Esophagus mucosa (tissue), 1 donor: ENCODE measurements around the gene PLAAT5. TPM values are rescaled to one million over a fixed set of nuclear protein-coding genes. Genes with fewer than 3 reads are reported as not detected.
A peak's percentile ranks its signal among the peaks of the same experiment; 100 is the strongest.
"Not testable (repeated sequence)": the region's sequence is repeated elsewhere in the genome, so short reads cannot be mapped to it uniquely, and the experiment has no call there.

Experiments used
- ATAC-seq: fragments of 200-7000 bp; cut with Tn5 transposase; one replicate; pipeline ENCODE4 v1.9.1; 2020
- total RNA-seq: library from RNA; stranded (reverse); gene quantifications from one replicate; pipeline ENCODE4 v1.2.4, GENCODE V29; 2023
- donor health status: DM: yes; HTN: yes; CAD: no.

The PLAAT5 gene, protein sequence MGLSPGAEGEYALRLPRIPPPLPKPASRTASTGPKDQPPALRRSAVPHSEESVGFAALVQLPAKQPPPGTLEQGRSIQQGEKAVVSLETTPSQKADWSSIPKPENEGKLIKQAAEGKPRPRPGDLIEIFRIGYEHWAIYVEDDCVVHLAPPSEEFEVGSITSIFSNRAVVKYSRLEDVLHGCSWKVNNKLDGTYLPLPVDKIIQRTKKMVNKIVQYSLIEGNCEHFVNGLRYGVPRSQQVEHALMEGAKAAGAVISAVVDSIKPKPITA
- 0.16 TPM for total RNA-seq

DNA sequence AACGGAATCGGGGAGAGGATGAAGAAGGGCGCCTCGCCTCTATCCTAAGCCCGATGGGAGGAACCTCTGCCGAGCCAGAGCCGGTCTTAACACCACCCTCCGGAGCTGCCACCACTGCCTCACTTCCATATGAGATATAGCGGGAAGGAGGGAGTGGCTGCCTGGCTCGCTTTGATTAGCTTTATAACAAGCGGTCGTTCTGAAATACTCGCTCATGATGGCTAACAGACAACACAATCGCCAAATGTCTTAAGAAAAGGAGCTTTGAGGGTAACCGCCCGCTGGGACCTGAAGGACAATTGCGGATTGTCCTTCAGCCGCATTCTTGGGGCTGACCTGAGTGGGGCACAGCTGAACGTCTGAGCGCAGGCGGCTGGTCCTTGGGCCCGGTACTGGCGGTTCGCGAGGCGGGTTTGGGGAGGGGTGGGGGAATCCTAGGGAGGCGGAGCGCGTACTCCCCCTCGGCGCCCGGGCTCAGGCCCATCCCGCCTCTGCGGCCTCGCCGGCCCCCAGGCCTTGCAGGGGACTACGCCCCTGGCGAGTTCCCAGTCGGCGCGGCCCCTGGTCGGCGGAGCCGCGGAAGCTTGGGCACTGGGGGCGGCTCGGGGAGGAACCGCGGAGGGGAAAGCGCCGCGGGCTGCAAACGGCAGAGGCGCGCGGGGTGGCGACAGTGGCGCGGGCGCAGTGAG, at the start of gene PLAAT5:
TSS of gene PLAAT5 (minus strand) at position 617 of the 689 bp plus-strand sequence. CDS start at position 484, 133 bp downstream.
- peak; percentile 32 for ATAC-seq

DNA sequence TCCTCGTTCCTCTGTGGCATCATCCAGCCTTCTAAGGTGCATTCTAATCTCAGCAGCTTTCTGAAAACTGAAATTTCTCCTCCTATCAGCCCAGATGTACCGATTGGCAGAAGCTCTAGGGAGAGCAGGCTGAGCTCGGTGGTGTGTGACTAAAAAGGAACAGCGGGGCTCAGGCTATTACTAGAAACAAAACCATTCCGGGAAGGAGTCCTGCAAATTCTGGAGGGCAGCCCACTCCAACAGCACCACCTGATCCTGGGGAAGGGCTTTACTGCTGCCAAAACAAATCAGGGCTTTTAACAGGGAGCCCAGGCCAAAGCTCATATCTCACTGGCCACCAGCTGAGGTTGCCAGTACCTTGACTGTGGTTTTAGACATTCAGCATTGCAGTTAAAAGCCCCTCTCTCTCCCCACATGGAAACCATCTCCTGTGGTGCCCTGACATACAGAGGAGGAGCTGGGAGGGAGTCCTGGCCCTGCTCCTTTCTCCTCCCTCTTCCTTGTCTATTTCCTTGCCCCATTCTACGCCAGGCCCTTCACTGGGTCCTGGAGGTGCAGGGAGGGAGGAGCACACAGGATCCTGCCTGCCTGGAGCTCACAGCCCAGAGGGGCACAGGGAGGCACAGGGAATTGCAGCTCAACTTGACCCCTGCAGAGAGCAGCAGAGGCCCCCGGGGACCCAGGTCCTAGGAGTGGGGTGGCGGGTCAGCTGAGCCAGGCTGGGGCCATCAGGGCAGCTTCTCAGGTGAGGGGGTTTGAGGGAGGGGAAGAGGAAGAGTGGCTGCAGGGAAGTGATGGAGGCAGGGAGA, 46.5 kb upstream of the PLAAT5 start:
- ATAC-seq = peak; percentile 54

DNA sequence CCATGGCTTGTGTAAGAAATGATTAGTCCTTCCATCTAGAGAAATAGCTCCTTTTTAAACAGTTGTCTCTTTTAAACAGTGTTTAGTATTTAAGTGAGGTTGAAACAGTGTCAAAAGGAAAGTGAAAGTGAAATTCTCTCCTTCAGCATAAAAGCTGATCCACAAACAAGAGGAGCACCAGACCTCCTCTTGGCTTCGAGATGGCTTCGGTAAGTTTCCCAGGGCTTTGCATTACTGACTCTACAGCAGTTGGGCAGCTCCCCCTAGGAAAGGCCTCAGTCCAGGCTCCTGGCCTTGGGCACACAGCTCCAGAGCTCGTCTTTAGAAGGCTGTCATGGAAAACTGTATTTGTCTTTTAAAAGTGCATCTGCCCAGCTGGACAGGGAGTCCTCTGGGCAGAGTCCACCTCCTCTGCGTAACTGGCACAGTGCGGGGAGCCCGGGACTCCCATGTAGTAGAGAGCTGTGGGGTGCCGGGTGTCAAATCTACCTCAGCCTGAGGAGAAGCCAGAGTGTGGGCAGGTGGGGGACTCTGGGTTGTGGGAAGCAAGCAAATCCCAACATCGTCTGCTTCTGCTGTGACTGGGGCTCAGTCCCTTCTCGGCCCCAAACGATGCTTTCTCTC, 45.8 kb upstream of the PLAAT5 start, which contains the start of gene PLAAT4:
TSS of gene PLAAT4 (plus strand) at position 140 of the 624 bp plus-strand sequence. CDS start at position 201, 61 bp downstream.
- ATAC-seq = peak; percentile 38

DNA sequence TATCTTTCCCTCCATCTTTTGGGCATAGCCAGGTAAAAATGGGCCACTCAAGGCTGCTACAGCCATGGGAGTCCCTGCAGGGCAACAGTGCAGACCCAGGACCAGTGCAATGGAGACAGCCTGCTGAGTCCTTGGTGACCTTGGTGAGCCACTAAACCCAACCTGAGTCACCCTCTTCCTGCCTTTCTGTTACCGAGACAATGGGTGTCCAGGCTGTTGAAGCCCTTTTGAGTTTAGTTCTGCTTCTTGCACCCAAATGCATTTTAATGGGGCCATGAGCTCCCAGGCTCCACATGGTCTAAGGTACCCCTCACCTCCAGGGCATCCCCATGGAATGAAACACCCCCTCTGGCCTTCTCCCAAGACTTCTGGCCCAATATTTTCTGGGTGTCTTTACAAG, 44.8 kb upstream of the PLAAT5 start:
- ATAC-seq = no peak

DNA sequence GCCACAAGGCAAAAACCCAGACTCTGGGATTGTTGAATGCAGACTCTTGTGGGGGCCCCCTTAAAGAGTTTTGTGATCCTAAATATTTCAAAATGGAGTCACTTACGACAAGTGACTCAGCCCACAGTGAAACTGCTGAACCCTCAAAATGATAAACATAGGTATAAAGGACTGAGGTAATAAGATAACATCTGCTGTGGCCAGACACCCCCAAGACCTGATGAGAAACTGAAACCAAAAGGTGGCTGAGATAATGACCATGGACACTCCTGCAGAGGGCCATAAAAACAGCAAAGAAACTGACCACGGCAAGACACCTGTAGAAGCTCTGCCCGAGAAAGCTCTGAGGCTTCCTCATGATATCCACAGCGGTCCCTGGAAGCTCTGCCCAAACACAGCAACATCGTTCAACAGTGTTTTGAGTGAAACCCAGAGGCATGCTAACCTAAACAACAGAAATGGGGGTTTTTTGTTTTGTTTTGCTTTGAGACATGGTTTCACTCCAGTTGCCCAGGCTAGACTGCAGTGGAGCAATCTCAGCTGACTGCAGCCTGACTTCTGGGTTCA, 44.0 kb upstream of the PLAAT5 start:
- ATAC-seq = no peak

DNA sequence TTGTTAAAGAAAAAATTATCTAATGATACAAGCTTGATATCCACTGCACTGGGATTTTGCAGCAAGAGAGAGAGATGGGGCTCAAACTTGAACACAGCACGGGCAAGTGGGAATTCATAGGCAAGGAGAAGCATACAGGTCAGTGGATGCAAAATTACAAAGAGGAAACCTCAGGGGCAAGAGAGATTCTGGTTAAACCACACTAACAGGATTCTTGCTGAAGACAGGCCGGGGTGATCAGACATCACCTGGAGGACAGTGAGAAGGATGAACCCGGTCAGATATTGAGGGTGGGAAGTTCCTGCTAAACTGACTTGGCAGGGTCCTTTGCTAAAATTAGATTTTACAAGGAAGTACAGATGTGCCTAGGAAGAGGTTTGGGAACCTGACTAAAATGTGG, 43.1 kb upstream of the PLAAT5 start:
- ATAC-seq = no peak

DNA sequence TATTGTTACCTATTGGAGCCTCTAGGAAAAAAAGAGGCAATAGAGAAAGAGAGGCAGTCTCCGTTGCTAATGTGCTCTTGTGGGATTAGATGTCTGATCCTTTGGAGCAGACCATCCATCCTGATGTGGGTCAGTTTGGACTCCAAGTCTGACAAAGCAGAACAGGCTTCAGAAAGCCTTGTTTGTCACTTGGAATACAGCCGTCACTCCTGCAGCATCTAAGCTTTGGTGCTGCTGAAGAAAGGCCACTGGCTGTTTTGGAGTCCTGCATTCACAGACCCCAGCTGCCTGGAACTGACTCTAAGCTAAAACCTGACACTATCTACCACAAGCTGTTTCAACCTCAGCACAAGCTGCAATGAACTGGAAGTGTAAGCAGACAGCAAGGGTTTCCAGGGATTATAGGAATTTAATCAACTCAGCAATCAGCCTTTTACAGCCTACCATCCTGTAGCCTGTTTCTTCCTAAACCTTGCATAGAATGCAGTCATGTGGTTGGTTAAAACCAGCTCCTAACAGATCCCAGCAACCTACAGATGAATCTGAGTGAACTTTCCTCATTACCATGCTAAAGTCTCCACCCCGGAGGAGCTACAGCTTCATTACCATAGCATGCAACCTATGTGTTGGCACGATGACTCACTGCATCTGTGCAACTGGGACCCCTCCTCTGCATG, 42.0 kb upstream of the PLAAT5 start:
- no peak for ATAC-seq

DNA sequence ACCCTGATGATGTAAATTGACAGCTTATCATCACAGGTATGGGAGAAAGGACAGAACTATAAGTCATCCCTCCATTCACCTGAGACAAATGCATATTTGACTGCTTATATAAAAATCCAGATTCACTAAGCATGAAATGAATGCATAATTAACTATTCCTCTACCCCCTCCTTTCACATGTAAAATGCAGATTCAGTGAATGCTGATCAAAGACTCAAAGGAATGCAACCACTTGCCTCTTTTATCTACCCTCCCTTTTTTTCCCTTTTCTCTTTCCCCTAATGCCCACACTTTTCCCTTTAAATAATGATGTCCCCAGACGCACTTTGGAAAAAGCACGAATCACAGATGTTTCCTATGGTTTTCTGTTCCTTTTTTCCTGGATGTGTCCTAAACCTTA, 41.1 kb upstream of the PLAAT5 start:
- no peak for ATAC-seq

DNA sequence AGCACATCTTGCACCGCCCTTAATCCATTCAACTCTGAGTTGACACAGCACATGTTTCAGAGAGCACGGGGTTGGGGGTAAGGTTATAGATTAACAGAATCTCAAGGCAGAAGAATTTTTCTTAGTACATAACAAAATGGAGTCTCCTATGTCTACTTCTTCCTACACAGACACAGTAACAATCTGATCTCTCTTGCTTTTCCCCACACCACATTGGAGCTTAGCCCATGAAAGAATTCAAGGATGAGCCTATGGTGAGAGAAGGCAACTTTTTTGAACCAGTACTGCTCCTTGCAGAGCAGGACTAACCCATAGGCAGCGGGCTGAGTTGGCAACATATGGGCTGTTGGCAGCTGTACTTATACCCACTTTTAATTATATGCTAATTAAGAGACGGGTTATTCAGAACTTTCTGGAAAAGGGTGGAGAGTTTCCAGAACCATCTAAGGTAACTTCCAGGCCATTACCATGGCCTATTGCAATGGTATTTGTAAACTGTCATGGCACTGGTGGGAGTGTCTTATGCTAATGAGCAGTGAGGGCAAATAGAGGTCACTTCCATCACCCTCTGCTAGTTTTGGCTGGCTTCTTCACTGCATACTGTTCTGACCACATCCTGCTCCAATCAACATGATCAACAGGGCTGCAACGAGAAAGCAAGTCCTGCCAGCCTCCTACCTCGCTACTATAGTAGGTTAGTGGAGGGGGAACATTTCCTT, 40.3 kb upstream of the PLAAT5 start:
- peak; percentile 94 for ATAC-seq

DNA sequence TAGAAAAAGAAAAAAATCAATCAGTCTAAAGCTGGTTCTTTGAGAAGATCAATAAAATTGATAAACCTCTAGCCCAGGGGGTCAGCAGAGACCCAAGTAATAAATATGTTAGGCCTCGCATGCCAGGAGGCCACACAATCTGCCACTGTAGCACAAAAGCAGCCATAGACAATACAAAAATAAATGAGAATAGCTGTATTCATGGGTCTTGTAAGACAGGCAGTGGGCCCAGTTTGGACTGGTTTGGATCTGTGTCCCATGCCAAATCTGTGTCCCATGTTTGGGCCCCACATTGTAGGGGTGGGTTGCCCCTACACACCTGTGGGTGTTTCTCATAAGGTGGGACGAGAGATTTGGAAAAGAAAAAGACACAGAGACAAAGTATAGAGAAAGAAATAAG, 39.1 kb upstream of the PLAAT5 start:
- no peak for ATAC-seq

DNA sequence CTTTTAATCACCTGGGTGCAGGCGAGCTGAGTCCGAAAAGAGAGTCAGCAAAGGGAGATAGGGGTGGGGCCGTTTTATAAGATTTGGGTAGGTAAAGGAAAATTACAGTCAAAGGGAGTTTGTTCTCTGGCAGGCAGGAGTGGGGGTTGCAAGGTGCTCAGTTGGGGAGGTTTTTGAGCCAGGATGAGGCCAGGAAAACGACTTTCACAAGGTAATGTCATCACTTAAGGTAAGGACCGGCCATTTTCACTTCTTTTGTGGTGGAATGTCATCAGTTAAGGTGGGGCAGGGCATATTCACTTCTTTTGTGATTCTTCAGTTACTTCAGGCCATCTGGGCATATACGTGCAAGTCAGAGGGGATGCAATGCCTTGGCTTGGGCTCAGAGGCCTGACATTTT, 38.4 kb upstream of the PLAAT5 start:
- ATAC-seq = not testable (repeated sequence)

DNA sequence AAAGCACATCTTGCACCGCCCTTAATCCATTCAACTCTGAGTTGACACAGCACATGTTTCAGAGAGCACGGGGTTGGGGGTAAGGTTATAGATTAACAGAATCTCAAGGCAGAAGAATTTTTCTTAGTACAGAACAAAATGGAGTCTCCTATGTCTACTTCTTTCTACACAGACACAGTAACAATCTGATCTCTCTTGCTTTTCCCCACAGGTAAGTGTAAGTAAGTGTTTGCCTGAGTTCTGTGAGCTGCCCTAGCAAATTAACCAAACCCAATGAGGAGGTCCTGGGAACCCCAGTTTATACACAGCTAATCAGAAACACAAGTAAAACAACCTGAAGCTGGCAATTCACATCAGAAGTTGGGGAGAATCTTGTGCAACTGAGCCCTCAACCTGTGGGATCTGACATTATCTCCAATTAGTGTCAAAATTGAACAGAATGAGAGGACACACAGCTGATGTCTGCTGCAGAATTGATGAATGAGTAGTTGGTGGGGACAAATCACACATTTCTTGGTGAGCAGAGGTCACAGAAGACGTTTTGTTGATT, 37.8 kb upstream of the PLAAT5 start:
- not testable (repeated sequence) for ATAC-seq

DNA sequence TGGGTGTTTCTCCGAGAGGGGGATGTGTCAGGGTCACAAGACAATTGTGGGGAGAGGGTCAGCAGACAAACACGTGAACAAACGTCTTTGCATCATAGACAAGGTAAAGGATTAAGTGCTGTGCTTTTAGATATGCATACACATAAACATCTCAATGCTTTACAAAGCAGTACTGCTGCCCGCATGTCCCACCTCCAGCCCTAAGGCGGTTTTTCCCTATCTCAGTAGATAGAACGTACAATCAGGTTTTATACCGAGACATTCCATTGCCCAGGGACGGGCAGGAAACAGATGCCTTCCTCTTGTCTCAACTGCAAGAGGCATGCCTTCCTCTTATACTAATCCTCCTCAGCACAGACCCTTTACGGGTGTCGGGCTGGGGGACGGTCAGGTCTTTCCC, 37.2 kb upstream of the PLAAT5 start:
- not testable (repeated sequence) for ATAC-seq

DNA sequence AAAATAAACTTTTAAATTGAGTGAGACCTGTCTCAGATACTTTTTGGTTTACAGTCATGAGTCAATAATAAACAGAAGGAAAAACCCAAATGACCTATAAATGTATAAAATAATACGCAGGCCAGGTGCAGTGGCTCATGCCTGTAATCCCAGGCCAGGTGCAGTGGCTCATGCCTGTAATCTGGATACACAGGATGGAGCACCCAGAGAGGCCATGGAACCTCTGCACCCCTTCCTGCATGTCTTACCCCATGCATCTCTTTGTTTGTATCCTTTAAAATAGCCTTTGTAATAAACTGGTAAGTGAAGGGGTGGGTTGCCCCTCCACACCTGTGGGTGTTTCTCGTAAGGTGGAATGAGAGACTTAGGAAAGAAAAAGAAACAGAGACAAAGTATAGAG, 36.7 kb upstream of the PLAAT5 start:
- no peak for ATAC-seq

DNA sequence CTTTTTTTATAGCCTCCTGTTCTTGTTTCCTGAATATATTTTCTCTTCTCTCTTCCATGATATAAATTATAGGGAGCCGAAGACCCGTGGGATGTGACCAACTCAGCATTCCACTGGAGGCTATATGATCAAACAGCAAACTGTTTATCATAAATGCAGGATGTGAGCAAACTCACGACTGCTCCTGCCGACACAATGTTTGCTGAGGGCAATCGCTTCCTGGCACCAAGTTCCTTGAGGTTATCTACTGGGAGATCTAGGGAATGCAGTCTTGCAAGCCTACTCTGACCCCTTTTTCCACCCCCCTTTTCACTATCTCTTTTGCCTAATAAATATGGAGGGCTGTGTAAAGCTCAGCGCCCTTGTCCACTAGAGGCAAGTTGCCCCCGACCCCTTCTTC, 32.2 kb upstream of the PLAAT5 start:
- no peak for ATAC-seq

DNA sequence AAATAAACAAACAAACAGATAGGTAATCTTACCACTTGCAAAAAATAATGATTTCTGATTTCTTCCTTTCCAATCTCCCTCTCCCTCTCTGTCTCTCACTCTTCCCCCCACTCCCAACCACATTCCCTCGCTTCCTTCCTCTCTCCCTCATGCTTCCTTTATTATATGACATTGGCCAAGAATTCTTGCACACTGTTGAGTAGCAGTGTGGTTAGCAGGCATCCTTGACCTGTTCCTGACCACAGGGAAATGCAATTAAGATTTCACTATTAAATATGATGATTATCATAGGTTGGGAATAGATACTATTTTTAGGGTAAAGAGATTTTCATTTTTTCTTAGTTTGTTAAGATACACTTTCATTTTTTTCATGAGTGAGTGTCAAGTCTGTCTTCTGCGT, 30.9 kb upstream of the PLAAT5 start:
- no peak for ATAC-seq

DNA sequence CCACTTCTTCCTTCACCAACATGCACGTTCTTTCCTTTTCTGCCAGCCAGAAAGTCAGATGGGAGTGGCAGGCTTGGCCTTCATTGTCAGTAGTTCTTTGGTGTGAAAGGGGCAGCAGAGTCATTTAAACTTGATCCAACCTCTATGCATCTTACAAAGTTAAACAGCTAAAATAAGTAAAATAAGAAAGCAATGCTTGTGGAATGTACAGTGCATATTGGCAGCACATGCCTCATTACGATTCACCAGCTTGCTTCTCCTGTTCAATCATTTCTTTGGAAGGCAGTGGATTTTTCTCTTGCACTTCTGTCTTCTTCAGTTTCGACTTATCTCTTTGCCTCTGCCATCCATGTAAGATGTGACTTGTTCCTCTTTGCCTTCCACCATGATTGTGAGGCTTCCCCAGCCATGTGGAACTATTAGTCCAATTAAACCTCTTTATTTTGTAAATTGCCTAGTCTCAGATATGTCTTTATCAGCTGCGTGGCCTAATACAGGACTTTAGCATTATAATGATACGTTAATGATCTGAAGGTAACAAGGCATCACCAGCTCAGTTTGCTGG, 29.7 kb upstream of the PLAAT5 start:
- no peak for ATAC-seq

DNA sequence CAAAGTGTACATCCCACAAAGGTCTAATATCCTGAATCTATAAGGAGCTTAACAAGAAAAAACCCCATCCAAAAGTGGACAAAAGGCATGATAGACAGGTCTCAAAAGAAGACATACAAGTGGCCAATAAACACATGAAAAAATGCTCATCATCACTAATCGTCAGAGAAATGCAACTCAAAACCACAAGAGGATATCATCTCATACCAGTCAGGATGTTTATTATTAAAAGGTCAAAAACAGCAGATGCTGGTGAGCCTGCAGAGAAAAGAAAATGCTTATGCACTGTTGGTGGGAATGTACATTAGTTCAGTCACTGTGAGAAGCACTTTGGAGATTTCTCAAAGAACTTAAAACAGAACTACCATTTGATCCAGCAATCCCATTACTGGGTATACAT, 27.6 kb upstream of the PLAAT5 start:
- no peak for ATAC-seq

DNA sequence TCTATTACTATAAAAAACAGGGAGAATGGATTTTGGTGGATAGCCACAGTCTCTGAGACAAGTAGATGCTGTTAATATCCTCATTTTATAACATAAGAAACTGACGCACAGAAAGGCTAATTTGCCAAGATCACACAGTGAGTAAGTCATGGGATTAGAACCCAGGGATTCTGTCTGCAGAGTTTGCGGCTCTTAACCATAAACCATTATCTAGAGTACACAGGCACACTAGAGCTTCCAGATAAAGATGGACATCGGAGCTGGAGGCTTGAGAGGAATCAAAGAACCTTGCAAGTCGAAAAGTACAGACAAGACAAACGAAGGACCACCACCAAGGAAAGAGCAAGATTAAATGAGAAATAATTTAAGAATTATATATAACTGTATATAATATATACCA, 26.2 kb upstream of the PLAAT5 start:
- no peak for ATAC-seq

DNA sequence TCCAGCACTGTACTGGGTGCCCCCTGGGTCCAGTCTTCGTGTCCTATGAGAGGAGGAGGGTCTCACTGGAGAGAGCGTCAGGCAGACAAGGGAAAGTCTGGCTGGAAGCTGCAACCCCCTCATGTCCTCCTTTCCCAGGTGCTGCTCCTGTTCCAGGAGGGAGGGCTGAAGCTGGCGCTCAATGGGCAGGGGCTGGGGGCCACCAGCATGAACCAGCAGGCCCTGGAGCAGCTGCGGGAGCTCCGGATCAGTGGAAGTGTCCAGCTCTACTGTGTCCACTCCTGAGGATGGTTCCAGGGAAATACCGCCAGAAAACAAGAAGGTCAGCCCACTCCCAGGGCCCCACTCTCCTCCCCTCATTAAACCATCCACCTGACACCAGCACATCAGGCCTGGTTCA, 25.1 kb upstream of the PLAAT5 start:
- no peak for ATAC-seq

DNA sequence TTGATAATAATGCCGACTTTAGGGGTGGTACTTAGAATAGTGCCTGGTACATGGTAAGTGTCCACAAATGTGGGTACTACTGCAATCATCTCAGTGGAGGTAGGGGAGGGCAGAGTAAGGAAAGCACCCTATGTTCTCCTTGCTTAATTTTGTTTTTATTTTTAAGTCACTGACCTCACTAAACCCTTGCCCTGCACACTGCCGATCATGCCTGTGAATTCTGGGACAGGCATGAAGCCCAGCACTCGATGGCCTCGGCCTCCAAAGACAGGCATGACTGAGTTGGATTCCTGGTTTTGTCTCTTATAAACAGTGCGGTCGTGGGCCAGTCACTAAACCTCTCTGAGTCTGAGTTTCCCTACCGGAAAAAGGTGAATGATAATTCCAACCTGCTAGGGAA, 21.8 kb upstream of the PLAAT5 start:
- no peak for ATAC-seq
